A673 (cell line): ENCODE data around the gene ATP1A2.

Experiments
- EZH2 ChIP-seq: fragments of 200-600 bp; sonication (generic); IDR thresholded peaks from 2 replicates; pipeline ENCODE4 v1.6.1; 2017; ENCODE audit warnings: borderline replicate concordance, low read depth, mild to moderate bottlenecking, mixed read lengths, antibody characterized with exemption, low read length; ENCODE audit not compliant: poor library complexity, severe bottlenecking
- TF ChIP-seq, protein P1 (sequence below): fragments of 300-800, 200-600 bp; sonication (generic); conservative IDR thresholded peaks from 2 replicates; pipeline ENCODE4 v1.5.1; 2017; ENCODE audit warnings: low read depth, mild to moderate bottlenecking, antibody characterized with exemption, low read length, moderate library complexity, mixed read lengths

DNA sequence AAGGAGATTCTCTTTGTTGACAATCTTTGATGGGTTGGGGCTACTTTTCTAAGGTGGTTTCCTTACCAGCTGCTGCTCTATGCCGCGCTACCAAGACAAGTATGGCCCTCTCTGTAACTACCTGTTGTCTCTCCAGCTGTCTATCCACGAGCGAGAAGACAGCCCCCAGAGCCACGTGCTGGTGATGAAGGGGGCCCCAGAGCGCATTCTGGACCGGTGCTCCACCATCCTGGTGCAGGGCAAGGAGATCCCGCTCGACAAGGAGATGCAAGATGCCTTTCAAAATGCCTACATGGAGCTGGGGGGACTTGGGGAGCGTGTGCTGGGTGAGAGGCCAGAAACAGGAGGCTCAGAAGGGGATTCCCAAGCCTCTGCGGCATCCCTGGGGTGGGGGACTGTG lies 14.4 kb downstream of the ATP1A2 start:
- TF ChIP-seq, protein P1, sequence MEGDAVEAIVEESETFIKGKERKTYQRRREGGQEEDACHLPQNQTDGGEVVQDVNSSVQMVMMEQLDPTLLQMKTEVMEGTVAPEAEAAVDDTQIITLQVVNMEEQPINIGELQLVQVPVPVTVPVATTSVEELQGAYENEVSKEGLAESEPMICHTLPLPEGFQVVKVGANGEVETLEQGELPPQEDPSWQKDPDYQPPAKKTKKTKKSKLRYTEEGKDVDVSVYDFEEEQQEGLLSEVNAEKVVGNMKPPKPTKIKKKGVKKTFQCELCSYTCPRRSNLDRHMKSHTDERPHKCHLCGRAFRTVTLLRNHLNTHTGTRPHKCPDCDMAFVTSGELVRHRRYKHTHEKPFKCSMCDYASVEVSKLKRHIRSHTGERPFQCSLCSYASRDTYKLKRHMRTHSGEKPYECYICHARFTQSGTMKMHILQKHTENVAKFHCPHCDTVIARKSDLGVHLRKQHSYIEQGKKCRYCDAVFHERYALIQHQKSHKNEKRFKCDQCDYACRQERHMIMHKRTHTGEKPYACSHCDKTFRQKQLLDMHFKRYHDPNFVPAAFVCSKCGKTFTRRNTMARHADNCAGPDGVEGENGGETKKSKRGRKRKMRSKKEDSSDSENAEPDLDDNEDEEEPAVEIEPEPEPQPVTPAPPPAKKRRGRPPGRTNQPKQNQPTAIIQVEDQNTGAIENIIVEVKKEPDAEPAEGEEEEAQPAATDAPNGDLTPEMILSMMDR: no peak
- no peak for TF ChIP-seq EZH2
